DOHH2 (cell line): ENCODE measurements around the gene SLC7A9.

Experiments used
- CTCF ChIP-seq: fragments of 200-600 bp; sonication (generic); IDR thresholded peaks from one replicate; pipeline ENCODE4 v1.5.1; 2014; ENCODE audit warnings: antibody characterized with exemption, mild to moderate bottlenecking, low read depth, low read length; ENCODE audit not compliant: poor library complexity, severe bottlenecking
- EZH2phosphoT487 ChIP-seq: fragments of 200-600 bp; sonication (generic); IDR thresholded peaks from 2 replicates; pipeline ENCODE4 v1.6.1; 2017; ENCODE audit warnings: borderline replicate concordance, mild to moderate bottlenecking, antibody characterized with exemption, low read length, moderate library complexity, mixed read lengths

DNA sequence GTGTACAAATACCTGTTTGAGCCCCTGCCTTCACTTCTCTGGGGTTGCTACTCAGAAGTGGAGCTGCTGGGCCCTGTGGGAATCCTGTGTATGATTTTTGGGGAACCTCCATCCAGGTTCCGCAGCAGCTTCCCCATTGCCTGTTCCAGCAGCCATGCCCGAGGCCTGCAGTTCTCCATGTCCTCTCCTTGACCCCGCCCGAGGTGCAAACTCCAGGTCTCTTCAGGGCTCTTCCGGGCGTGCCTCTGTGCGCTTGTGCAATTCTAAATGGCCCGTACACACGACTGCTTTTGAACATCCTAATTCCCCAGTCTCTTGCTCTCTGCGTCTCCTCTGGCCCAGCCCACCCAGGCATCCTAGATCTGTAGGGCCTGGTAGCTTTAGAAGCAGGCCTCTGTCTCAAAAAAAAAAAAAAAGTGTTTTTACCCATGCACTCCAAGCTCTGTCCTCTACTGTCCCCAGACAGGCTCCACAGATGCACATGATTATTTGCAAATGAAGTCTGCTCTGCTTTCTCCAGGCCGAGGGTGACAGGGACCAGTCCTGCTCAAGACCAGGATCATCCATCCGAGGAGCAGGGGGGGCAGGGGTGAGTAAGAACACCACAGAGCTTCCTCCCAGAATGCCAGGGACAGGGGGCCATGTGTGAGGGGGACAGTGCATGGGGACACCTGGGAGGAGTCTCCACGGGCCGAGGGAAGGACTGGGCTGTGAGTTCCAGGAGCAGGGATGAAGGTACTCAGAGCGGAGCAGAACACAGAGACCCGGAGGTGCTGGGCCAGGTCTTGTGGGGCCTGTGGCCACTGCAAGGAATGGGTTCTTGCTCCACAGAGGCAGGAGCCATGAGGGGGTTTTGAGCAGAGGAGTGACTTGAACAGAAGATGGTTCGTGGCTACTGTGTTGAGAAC, 51.7 kb downstream of the SLC7A9 start:
- no peak for TF ChIP-seq CTCF
- no peak for TF ChIP-seq EZH2phosphoT487
